Vagina (tissue), 2 donors: ENCODE results near the gene UNC93B1.
"Not testable (repeated sequence)": the region's sequence is repeated elsewhere in the genome, so short reads cannot be mapped to it uniquely, and the experiment has no call there.

Experiments used
- CTCF ChIP-seq, 3 experiments: fragments of 450-650 bp in 2 of 3; fragments of 200-600 bp in 1 of 3; sonication (generic) in 1 of 3; IDR thresholded peaks; one replicate each; pipeline ENCODE4 v1.5.1; 2017 to 2019; ENCODE audit warnings: antibody characterized with exemption in 3 of 3, mild to moderate bottlenecking in 2 of 3, moderate library complexity in 2 of 3
- POLR2A ChIP-seq, 2 donors: fragments of 450-650 bp; IDR thresholded peaks; one replicate each; pipeline ENCODE4 v1.6.1; 2017; ENCODE audit warnings: antibody characterized with exemption in 2 of 2, mild to moderate bottlenecking in 2 of 2, moderate library complexity in 2 of 2

GRCh38 chr11:67965830-67966348, 38.0 kb downstream of the UNC93B1 start:
- TF ChIP-seq POLR2A, CTCF (IDR thresholded peaks at IDR 0.05): not testable (repeated sequence)
